ENCODE measurements around the gene OR2B6.

OR2B6 gene

DNA sequence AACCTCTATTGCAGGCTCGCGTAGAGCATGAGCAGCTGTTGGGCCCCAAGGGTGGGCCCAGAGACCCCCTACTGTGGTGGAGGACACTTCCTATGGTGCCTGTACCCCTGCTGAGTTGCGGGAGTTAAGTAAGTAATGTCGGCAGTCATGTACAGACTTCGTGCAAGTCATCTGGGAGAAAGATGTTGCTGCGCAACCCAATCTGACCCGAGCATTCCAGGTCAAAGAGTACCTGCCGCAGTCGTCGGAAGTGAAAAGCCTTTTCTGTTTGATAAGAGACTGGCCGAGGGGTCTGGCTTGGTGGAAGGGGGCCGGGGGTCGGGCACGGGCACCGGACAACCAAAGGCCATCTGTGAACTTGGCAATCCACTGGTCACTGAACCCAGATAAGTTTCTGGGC is 44.3 kb downstream of the OR2B6 start:
- DNase-seq, result no peak

DNA sequence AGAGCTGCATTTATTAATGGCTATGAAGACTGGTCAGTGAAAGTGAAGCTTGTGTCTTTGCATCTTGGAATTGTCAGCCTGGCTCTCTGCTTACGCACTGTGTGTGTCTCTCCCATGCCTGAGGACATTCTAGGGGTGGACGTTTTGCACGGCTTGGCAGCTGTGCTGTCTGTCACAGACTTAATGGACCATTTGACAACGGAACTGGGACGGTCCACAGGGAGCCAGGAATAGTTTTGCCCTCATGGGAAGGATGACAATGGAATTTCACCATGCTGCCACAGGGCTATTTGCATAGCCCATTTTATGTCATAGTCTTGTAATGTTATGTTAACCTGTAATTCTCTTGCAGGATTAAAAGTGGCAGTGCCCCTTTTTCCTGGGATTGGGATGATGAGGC is 44.7 kb downstream of the OR2B6 start:
- no peak for DNase-seq

DNA sequence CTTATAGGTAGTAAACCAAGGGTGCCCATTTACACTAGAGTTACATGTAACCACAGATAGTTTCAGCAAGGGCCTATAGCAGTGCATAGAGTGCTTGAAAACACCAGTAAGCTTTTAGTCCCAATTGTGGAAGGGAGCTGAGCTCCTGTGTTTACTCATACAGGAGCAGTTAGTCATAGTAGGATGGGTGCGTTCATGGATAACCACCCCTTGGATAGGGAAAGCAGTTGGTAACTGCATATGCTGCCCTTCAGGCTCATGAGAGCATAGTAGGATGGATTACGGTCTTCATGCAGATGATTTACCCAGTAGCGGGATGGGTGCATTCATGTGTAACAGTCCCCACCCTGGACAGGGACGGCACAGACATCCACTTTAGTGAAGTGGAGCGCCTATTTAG is 45.1 kb downstream of the OR2B6 start:
- DNase-seq, result no peak

DNA sequence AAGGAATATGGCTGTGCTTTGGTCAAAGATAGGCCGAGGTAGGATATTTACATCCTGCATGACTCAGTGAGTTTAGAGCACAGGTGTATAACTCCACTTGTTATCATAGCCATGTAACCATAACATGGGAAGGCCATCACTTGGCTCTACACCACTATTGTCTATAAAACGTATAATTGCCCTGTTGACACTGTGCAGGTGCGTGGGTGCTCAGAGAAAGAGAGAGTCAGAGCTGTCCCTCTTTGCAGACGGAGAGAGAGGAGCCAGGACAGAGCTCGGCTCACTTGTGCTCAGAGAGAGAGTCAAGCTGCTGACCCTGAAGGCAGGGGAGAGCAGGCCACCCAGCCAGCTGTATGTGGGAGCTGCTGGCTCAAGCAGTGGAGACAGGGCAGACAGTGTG is 46.0 kb downstream of the OR2B6 start:
- no peak for DNase-seq

DNA sequence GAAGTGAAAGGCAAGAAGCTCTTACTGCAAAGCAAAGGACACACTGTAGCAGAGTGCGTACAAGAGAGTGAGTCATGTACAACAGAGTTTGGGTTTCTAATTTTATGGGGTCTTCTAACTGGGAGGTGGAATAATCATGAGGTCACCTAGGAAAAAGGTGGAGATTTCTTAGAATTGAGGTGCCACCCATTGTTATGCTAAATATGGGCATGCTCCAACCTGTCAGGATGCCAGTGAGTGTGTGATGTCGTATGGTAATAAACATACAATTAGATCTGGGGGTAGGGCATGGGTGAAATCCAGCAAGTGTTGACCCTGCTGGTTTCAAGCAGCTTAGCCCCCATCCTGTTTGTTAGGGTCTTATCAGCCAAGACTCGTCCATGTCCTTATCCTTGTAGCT is 46.6 kb downstream of the OR2B6 start:
- no peak for DNase-seq

DNA sequence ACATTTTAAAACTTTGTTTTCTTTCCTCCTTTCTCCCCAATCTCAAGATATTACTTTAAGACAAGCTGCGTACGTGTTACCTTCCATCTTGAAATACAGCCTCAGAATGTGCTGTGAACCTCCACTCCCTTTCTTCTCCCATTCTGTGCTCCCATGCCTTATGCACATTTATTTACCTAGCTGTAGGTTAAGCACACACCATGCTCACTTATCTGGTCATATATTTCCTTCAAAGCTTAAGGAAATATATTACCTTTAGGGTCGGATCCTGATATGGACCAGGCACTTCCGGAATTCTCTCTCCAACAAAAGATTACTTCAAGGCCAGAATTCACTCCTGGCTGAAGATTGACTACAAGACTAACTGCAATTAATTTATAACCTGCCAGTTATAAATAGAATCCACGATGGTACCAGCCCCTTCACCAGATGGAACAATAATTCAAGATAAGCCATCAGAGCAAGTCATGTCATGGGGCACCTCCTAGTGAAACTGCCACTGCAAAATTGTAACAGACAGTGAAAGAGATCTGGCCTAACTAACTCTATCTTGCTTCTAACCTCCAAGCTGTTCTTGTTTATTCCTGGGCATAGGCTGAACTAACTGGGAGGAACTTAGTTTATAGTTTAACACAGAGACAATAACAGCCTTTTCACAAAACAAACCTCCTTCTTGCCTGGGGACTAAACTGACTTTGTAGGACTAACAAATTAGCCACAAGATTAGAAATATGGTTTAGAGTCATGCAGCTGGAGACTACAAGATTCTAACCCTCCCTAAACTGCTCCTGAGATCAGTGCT is 47.5 kb downstream of the OR2B6 start:
- no peak for DNase-seq

DNA sequence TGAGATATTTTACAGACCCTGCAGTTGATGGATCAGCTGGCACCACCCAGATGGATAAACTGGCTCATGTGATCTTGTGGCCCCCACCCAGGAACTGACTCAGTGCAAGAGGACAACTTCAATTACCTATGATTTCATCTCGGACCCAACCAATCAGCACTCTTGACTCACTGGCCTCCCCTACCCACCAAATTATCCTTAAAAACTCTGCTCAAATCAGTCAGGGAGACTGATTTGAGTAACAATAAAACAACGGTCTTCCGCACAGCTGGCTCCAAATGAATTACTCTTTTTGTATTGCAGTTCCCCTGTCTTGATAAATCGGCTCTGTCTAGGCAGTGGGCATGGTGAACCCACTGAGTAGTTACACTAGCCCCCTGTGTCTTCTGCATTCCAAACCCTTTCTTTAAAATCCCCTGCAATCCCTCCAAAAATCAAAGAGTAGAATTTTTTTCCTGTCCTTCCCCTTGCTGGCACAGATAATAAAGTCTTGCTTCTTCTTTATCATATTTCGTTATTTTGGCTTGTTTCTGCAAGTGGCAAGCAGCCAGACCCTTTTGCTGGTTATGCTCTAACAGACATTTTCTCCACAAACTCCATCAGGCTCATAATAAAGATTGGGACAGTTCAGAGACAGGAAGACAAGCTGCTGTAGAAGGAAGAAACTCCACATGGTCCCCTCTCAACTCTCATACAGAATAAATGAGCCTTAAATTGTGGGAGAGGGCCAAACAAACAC is 48.3 kb downstream of the OR2B6 start:
- DNase-seq, result no peak

DNA sequence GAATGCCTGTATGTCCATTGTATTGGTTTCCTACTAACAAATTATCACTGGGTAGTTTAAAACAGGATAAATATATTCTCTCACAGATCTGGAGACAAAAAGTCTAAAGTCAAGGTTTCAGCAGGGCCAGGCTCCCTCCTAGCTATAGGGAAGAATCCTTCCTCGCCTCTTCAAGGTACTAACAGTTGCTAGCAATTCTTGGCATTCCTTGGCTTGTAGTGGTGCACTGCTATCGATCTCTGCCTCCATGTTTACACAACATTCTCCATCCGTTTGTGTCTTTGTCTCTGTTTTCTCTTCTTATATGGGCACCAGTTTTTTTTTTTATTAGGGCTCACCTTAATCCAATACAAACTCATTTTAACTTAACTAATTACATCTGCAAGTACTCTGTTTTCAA is 48.9 kb downstream of the OR2B6 start:
- DNase-seq, result no peak
